GM23248 (cell line): ENCODE measurements around the gene NSF. TPM values are rescaled to one million over a fixed set of nuclear protein-coding genes. Genes with fewer than 3 reads are reported as not detected.
"Not testable (repeated sequence)": the region's sequence is repeated elsewhere in the genome, so short reads cannot be mapped to it uniquely, and the experiment has no call there.

Experiments
- DNase-seq: peaks from one replicate; pipeline ENCODE4 v3.0.0-alpha.2; 2015
- H2AFZ ChIP-seq: fragments of 200-600 bp; sonication (generic); 2 replicates; pipeline ENCODE4 v1.6.1; 2016; ENCODE audit warnings: antibody characterized with exemption
- H3F3A ChIP-seq: fragments of 200-600 bp; sonication (generic); 2 replicates; pipeline ENCODE4 v1.6.1; 2016; ENCODE audit warnings: mild to moderate bottlenecking, antibody characterized with exemption, mixed run types; ENCODE audit not compliant: insufficient read depth
- H3K27ac ChIP-seq: fragments of 200-600 bp; sonication (generic); 2 replicates; pipeline ENCODE4 v1.5.1; 2016; ENCODE audit warnings: mild to moderate bottlenecking
- H3K27me3 ChIP-seq: fragments of 200-600 bp; sonication (generic); replicated peaks from 2 replicates; pipeline ENCODE4 v1.6.1; 2016; ENCODE audit warnings: mild to moderate bottlenecking; ENCODE audit not compliant: insufficient read depth
- H3K36me3 ChIP-seq: fragments of 200-600 bp; sonication (generic); 2 replicates; pipeline ENCODE4 v1.6.1; 2016; ENCODE audit warnings: low read depth, mild to moderate bottlenecking
- H3K4me1 ChIP-seq: fragments of 200-600 bp; sonication (generic); 2 replicates; pipeline ENCODE4 v1.6.1; 2016; ENCODE audit warnings: mild to moderate bottlenecking; ENCODE audit not compliant: insufficient read depth
- H3K4me2 ChIP-seq: fragments of 200-600 bp; sonication (generic); one replicate; pipeline ENCODE4 v1.6.1; 2016; ENCODE audit warnings: mild to moderate bottlenecking; ENCODE audit not compliant: unreplicated experiment
- H3K4me3 ChIP-seq: fragments of 200-600 bp; sonication (generic); 2 replicates; pipeline ENCODE4 v1.5.1; 2016; ENCODE audit warnings: mild to moderate bottlenecking
- H3K79me2 ChIP-seq: fragments of 200-600 bp; sonication (generic); 2 replicates; pipeline ENCODE4 v1.6.1; 2016; ENCODE audit warnings: mild to moderate bottlenecking; ENCODE audit not compliant: insufficient read depth
- H3K9ac ChIP-seq: fragments of 200-600 bp; sonication (generic); 2 replicates; pipeline ENCODE4 v1.6.1; 2016; ENCODE audit warnings: mild to moderate bottlenecking
- H3K9me2 ChIP-seq: fragments of 200-600 bp; sonication (generic); 2 replicates; pipeline ENCODE4 v1.6.1; 2016; ENCODE audit warnings: mixed run types, mild to moderate bottlenecking, moderate library complexity; ENCODE audit not compliant: insufficient read depth
- H3K9me3 ChIP-seq: fragments of 200-600 bp; sonication (generic); one replicate; pipeline ENCODE4 v1.6.1; 2017; ENCODE audit warnings: low read depth
- H4K20me1 ChIP-seq: fragments of 200-600 bp; sonication (generic); 2 replicates; pipeline ENCODE4 v1.6.0; 2016; ENCODE audit not compliant: insufficient read depth
- WGBS, 2 experiments: methylation state at CpG; one replicate each; pipeline ENCODE4 v1.1.6; 2015 to 2017; ENCODE audit warnings: low lambda C conversion rate in 2 of 2, low coverage in 1 of 2; ENCODE audit errors: missing lambda C conversion rate in 2 of 2; 5-methylcytosine and 5-hydroxymethylcytosine counted together
- in situ Hi-C: fragments of 300-500 bp; cut with MboI; formaldehyde crosslinking; loops from 2 replicates; pipeline ENCODE4 v1.15.0; 2020
- polyA plus RNA-seq: library from polyadenylated mRNA; unstranded; fragments of >200 nt; fragmentation: Nextera tagmentation; extraction: Ambion mirVana; gene quantifications from 2 replicates; pipeline ENCODE4 v1.2.1, GENCODE V29; 2016
- total RNA-seq: library from RNA; depleted of rRNA; stranded (reverse); fragments of >200 nt; shearing (Covaris generic); gene quantifications from 2 replicates; pipeline ENCODE4 v1.2.3, GENCODE V29; 2014

The NSF gene
- total and polyA plus RNA-seq, 2 experiments from 2014 or later, result 44.2 to 44.9 TPM

DNA sequence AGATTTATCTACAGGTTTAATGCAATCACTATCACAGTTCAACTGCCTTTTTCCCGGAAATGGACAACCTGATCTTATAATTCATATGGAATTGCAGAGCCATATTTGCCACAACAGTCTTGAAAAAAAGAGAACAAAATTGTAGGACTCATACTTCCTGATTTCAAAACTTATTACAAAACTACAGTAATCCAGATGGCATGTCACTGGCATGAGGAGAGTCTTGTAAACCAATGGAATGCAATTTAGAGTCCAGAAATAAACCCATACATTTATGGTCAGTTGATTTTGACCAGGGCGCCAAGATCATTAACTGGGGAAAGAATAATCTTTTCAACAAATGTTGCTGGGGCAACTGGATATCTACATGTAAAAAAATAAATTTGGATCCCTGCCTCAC, 20.8 kb downstream of the NSF start:
- H3K4me3 ChIP-seq, H2AFZ ChIP-seq, in situ Hi-C loops, H3K9ac ChIP-seq, H3K4me1 ChIP-seq, H3K27me3 ChIP-seq, H3F3A ChIP-seq, H3K27ac ChIP-seq, H3K36me3 ChIP-seq, H4K20me1 ChIP-seq, H3K9me2 ChIP-seq, H3K9me3 ChIP-seq, H3K4me2 ChIP-seq, DNase-seq, H3K79me2 ChIP-seq: not testable (repeated sequence)
- 70 to 86% methylated on average over 1 of the region's 2 CpGs for WGBS, 2 experiments

DNA sequence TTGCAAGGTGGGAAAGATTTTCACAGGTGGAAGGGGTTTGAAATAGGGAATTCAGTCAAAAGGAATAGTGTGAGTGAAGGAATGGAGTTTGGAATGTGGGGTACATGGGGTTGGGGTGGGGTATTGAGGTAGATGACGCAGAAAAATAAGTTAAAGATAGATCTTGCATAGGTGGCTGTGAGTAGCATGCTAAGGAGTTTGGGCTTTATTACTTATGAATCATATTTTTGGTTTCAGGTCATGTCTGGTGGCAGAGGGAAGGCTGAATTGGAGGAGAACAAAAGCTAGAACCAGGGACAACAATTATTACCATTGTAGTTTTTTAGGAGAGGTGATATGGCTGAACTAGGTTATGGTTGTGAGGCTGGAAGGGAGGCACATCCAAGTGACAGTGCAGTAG, 23.4 kb downstream of the NSF start:
- H3K36me3 ChIP-seq, H3K27me3 ChIP-seq, H3F3A ChIP-seq, H3K4me1 ChIP-seq, H3K79me2 ChIP-seq, DNase-seq, H2AFZ ChIP-seq, H3K27ac ChIP-seq, H4K20me1 ChIP-seq, H3K4me2 ChIP-seq, H3K4me3 ChIP-seq, H3K9ac ChIP-seq, in situ Hi-C loops, H3K9me2 ChIP-seq, H3K9me3 ChIP-seq: not testable (repeated sequence)
- no CpG with 5 or more reads among the region's 1 CpG for WGBS, 2 experiments

- H3K4me3 ChIP-seq, H3K27me3 ChIP-seq, H3K4me2 ChIP-seq, H3F3A ChIP-seq, H3K36me3 ChIP-seq, H3K79me2 ChIP-seq, in situ Hi-C loops, H3K9me2 ChIP-seq, H3K9ac ChIP-seq, H3K27ac ChIP-seq, H3K9me3 ChIP-seq, DNase-seq, H2AFZ ChIP-seq, H4K20me1 ChIP-seq, H3K4me1 ChIP-seq: not testable (repeated sequence)
- WGBS, 2 experiments, result no CpG with 5 or more reads among the region's 3 CpGs
These were observed 26.7 kb downstream of the NSF start for GRCh38 chr17:46617121-46617520.

GRCh38 chr17:46618975-46619374, 28.5 kb downstream of the NSF start:
- H3K4me2 ChIP-seq, H3K4me3 ChIP-seq, H3K27ac ChIP-seq, in situ Hi-C loops, H3K9me3 ChIP-seq, H3K4me1 ChIP-seq, H2AFZ ChIP-seq, H3K27me3 ChIP-seq, H3F3A ChIP-seq, H3K9ac ChIP-seq, H3K79me2 ChIP-seq, H4K20me1 ChIP-seq, H3K36me3 ChIP-seq, H3K9me2 ChIP-seq, DNase-seq: not testable (repeated sequence)
- WGBS, 2 experiments, result no CpG with 5 or more reads among the region's 1 CpG

DNA sequence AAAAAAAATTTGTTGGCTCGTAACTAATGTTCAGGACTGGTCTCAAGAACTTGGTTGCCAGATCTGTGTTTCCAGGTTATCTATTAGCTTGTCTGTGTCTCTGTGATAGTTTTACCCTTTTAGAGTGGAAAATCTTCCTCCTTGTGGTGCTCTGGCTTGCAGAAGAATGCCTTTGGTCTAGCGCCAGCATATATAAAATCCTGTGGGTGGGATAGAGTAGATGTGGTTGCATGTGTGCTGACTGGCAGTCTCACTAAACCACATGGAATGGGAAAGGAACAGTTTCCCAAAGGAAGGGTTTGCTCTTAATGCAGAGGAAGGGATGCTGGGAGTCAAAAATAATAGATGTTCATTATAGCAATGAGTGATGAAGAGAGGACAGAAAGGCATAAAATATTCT, 33.3 kb downstream of the NSF start:
- H3F3A ChIP-seq, H3K9me3 ChIP-seq, H3K4me3 ChIP-seq, H3K79me2 ChIP-seq, H3K4me2 ChIP-seq, H3K36me3 ChIP-seq, in situ Hi-C loops, H4K20me1 ChIP-seq, DNase-seq, H3K27ac ChIP-seq, H2AFZ ChIP-seq, H3K4me1 ChIP-seq, H3K9me2 ChIP-seq, H3K27me3 ChIP-seq, H3K9ac ChIP-seq: not testable (repeated sequence)
- WGBS, 2 experiments, result no CpG with 5 or more reads among the region's 2 CpGs

- H3K9me2 ChIP-seq, H3K4me3 ChIP-seq, in situ Hi-C loops, H3K4me1 ChIP-seq, H3K9ac ChIP-seq, H3K36me3 ChIP-seq, H2AFZ ChIP-seq, H3F3A ChIP-seq, H4K20me1 ChIP-seq, H3K4me2 ChIP-seq, H3K9me3 ChIP-seq, H3K27ac ChIP-seq, H3K27me3 ChIP-seq, DNase-seq, H3K79me2 ChIP-seq: not testable (repeated sequence)
- no CpG with 5 or more reads among the region's 5 CpGs for WGBS, 2 experiments
These were observed 34.3 kb downstream of the NSF start for GRCh38 chr17:46624726-46625125.

GRCh38 chr17:46627452-46627851, 37.0 kb downstream of the NSF start:
- H3K27ac ChIP-seq, H3K9ac ChIP-seq, H3K4me1 ChIP-seq, DNase-seq, H3K9me3 ChIP-seq, H3K9me2 ChIP-seq, H3K79me2 ChIP-seq, H2AFZ ChIP-seq, H4K20me1 ChIP-seq, in situ Hi-C loops, H3K4me3 ChIP-seq, H3K27me3 ChIP-seq, H3K4me2 ChIP-seq, H3K36me3 ChIP-seq, H3F3A ChIP-seq: not testable (repeated sequence)
- WGBS, 2 experiments, result no CpG with 5 or more reads among the region's 2 CpGs

DNA sequence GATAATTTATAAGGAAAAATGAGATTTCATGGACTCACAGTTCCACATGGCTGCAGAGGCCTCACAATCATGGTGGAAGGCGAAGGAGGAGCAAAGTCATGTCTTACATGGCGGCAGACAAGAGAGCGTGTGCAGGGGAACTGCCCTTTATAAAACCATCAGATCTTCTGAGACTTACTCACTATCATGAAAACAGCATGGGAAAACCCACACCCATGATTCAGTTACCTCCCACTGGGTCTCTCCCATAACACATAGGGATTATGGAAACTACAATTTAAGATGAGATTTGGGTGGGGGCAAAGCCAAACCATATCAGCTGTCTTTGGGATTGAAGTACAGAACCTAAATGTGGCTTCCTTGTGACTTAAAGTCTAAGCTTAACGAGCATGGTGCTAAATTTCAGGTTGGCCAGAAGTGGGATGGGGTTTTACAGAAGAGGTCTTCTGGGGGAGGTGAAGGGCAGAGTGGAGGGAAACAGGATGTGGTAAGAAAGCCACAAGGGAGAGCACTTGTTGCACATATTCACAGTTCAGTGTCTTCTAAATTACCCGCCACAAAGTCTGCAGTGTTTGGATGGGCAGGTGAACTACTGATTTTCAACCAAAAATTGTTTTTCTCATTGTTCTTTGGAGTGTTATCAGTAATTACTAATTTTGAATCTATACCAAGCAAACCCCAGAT, 38.4 kb downstream of the NSF start:
- H3K4me2 ChIP-seq, H3K36me3 ChIP-seq, H3K9me2 ChIP-seq, H3K27ac ChIP-seq, H3K27me3 ChIP-seq, H3K4me3 ChIP-seq, DNase-seq, H3F3A ChIP-seq, H3K9me3 ChIP-seq, H2AFZ ChIP-seq, H4K20me1 ChIP-seq, H3K79me2 ChIP-seq, in situ Hi-C loops, H3K4me1 ChIP-seq, H3K9ac ChIP-seq: not testable (repeated sequence)
- WGBS, 2 experiments, result no CpG with 5 or more reads among the region's 5 CpGs
